Measurements from ENCODE around the gene FHL5. TPM values are rescaled to one million over a fixed set of nuclear protein-coding genes. Genes with fewer than 3 reads are reported as not detected.
"Not testable (repeated sequence)": the region's sequence is repeated elsewhere in the genome, so short reads cannot be mapped to it uniquely, and the experiment has no call there.

FHL5 gene
- total RNA-seq, 1 experiment from 2014 or later: not detected

DNA sequence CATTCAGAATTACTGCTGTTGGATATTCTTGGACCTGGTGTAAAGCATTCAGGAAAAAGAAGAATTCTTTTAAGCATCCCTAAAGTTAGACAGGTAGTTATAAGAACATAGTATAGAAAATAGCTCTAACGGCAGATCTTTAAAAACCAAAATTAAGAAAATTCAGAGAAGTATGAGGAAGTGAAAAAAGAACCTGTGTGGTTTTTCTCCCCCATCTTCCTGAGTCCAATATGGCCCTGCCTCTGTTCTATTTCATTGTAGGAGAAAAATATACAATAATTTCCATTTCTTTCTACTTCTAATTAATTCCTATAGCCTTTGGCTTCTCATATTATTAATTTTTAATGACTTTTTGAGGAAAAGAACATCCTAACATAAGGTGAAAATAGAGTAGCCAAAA lies 47.1 kb downstream of the FHL5 start:
- no peak for DNase-seq (ENCODE audit: low read depth)

DNA sequence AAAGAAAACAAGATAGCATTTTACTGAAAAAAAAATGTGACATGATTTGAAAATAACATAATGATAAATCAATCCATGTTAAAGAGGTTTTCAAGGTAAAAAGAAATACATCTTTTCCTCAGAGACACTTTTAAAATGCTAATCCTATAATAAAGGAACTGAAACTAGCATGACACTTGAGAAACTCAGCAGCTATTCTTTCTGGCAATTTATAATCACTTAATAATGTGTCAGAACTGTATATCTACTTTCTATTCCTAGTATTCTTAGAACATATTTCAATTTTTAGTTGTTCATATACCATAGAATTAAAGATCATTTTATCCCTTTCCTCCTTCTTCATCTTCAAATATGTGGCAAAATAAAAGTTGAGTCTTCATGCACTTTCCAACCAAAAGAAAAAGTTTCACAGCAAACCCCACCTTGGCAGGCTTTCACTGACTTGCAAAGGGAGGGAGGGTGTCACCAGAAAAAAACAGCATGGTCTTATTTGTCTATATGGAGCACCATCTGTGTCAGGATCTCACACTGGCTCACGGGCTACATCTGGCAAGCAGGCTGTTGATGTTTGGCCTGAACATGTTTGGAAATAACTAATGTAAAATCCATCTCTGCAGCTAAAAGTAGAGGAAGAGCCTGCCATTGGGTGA lies 48.5 kb downstream of the FHL5 start:
- no peak for DNase-seq (ENCODE audit: low read depth)

DNA sequence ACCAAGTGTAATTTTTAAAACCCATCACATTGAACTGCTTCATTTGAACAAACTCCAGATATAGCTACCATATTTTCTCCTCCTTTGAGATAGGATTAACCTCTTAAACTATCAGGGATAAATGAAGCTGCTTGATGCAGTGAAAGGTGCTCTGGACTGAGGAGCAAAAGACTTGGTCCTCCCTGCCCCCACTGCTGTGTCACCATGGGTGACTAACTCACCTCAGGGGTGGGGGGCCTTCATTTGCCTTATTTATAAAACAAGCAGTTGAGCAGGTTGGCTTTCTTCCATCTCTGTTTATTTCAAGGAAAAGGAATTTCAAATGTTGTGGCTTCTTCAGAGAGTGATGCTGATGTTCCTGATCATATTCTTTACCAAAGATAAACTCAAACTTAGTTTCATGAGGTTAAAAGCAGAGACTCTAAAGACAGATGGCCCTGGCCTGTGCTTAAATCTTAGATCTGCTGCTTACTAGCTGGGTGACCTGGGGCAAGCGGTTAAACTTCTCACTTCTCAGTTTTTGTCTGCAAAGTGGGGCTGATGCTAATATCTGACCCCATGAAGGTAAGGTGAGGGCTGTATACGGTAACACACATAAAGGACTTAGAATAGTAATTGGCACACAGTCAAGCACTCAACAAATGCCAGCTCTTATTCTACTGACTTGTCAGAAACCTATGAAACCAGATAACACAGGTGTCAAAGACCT lies 50.5 kb downstream of the FHL5 start:
- no peak for DNase-seq (ENCODE audit: low read depth)

DNA sequence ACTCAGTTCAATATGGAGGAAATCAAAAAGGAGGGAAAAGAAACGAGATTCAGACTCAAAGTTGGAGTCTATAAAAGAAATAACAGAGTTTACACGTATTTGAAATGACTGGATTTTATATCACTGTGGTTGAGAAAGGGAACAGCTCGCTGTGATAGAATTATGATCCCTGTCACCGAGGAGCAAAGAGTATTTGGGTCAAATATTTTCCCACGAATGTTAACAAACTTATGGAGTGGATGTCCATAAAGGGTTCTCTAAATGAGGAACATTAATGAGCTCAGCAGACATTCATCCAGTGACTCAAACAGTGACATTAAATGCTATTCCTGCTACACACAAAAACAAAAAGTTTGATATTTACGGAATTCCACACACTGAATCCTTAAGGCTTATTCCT lies 57.9 kb downstream of the FHL5 start:
- no peak for DNase-seq (ENCODE audit: low read depth)

DNA sequence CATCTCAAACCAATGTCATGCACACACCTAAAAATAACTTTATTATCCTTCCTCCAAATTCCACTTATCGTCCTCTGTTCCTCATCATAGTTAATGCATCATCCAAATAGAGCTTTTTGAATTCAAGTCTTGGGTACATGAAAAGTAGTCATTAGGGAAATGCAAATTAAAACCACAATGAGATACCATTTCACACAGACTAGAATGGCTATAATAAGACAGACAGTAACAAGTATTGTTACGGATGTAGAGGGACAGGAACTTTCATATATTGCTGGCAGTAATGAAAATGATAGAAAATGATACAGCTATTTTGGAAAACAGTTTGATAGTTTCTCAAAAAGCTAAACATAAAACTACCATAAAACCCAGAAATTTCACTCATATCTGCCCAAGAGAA lies 59.1 kb downstream of the FHL5 start:
- DNase-seq (ENCODE audit: low read depth): no peak

DNA sequence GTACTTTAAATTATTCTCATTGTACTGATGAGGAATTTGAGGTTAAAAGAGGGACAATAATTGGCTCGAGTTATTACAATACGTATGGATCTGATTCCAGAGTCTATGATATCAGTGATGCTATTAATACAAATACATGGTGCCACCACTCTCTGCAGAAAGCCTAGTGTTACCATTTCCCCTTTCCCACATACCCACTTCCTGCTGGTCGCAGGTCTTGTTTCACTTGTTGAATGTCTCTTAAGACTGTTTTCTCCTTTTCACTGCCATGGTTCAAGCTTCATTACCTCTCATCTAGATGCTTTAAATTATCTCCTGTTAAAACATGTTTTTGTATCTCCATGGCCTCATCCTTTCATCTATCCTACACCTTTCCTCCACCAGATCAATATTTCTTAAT lies 62.0 kb downstream of the FHL5 start:
- no peak for DNase-seq (ENCODE audit: low read depth)

DNA sequence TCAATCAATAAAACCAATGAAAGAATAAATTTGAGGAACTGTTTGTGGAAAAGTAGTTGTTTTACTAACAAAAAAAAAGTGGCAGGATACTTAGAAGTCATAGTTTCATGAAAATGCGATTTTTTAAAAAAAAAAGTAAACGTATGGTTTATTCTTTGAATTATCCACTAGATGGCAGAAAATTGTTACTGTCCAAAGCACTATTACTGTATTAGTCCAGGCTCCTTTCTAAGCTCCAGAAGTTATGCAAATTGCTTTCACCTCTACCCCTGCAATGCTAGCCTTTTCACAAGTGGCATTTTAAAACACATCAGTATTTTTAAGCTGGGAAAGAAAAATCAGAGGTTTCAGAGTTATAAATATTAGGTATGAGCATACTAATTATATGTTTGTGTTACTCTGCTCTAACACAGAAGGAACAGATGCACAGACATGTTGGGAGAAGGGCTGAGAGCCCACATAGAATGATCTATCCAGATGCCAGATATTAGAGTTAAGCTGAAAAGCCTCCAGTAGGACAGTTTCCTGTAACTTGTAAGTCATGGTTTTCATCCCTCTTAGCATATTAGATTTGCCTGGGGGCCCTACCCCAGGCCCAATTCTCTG lies 63.9 kb downstream of the FHL5 start:
- peak; percentile 1 for DNase-seq (ENCODE audit: low read depth)

DNA sequence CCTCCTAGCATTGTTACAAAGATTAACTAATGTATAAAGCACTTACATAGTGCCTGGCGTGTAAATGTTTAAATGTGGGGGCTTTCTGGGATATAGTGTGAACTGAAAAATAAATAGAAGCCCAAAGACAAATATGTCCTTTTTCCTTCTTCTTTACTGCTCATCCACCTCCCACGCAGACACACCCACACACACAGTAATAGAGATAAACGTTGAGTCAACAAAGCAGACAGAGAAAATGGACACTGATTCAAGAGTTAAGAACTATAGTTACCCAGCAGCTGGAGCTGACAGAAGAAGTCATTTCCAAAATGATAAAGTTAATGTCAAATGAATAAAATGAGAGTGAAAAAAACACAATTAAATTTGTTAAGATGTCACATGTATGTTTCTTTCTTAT lies 68.3 kb downstream of the FHL5 start:
- DNase-seq (ENCODE audit: low read depth): no peak

DNA sequence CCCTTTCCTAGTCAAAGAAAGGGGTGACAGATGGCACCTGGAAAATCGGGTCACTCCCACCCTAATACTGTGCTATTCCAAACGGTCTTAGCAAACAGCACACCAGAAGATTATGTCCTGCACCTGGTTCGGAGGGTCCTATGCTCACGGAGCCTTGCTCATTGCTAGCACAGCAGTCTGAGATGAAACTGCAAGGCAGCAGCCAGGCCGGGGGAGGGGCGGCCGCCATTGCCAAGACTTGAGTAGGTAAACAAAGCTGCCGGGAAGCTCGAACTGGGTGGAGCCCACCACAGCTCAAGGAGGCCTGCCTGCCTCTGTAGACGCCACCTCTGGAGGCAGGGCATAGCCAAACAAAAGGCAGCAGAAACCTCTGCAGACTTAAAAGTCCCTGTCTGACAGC lies 75.1 kb downstream of the FHL5 start:
- not testable (repeated sequence) for DNase-seq (ENCODE audit: low read depth)

DNA sequence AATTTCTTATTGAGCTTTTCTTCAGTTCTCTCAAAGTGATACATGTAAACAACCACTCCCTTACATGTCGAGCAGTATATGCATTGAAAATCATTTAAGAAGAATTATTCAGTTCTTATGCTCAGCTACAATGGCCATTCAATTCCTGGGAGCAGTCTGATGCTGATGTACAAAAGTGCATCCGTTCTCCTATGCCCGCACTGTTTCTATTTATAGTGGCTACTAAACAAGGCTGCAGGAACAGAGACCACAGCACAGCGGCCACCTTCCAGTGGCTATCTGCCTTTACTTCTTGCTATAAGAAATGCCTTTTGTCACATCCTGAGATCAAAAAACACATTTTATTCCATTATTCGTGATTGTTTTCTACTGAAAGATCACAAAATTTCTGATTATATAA lies 82.2 kb downstream of the FHL5 start:
- DNase-seq (ENCODE audit: low read depth): no peak

DNA sequence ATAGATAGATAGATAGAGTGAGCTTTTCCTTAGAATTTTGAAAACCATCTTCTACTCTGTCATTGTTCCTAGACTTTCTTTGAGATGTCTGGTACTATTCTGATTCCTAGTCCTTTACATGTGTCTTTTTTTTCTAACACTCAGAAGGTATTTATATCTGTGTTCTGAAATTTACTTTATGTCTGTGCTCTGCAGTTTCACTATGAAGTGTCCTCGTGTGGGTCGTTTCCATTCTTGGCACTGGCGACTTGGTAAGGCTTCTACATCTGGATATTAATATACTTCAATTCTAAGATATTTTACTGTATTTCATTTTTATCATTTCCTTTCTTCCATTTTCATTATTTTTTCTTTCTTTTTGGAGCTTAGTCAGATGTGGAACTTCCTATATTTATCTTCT lies 87.0 kb downstream of the FHL5 start:
- no peak for DNase-seq (ENCODE audit: low read depth)

DNA sequence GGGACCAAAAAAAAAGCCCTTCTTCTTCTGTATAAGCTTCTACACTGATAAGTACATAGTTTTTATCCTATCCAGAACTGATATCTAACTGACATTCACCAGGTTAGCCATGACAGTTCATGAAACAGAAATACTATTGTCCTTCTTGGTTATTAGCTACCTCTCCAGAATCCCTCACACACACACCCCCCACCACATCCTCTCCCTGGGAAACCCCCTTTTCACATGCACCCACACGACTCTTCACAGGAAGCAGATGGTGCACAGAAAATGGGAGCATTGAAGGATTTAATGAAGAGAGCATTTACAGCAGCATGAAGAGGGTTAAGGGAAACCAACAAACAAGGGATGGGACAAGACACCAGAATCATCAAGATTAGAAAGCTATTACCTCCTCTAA lies 88.9 kb downstream of the FHL5 start:
- no peak for DNase-seq (ENCODE audit: low read depth)

DNA sequence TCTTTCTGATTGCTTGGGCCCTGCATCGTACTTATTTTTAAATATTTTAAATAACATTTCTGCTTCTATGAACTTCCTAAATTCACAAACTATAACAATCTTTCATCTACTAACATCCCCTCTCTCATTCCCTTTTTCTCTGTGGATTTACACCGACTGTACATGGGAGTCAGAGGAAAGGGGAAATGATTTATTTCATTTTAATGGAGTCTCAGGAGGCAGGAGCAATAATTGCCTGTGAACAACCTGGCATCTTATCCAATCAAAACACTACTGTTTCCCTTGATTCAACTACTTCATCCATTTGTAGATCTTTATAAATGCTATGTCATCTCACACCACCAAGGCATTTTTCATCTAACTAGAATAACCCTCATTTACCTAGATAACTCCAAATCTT lies 89.6 kb downstream of the FHL5 start:
- DNase-seq (ENCODE audit: low read depth): no peak

DNA sequence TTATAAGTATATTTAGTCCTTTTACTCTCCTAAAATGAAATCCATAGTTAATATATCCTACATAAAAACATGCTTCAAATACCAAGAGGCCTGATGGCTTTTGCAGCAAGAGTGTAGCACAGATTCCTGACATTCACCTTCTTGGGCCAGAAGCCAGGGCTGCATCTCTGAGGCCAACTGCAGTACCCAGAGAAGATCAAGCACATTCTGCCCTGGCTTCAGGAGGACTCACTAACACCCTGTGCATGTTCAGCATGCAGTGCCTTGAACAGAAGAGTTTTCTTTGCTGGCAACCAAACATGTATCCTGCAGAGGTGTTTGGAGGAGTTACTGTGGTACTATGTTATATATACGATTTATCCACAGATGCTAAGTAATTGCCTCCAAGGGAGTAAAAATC lies 90.3 kb downstream of the FHL5 start:
- DNase-seq (ENCODE audit: low read depth): no peak

DNA sequence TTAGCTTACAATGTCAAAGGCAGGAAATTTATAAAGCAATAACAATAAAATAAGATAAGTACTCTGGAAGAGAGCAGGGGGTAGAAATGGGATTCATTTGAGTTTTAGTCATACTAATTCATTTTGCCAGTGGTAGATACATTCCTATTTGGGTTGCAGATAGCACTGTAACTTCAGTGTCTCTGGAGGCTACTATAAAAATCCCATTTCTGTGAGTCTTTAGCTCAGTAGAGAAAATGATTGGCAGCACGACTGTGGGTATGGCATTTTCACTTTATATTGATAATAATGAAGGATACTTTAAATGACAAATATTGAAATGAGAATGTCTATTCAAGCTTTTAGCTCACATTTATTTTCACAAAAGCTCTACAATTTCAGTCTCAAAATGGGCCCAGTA lies 93.6 kb downstream of the FHL5 start:
- no peak for DNase-seq (ENCODE audit: low read depth)

DNA sequence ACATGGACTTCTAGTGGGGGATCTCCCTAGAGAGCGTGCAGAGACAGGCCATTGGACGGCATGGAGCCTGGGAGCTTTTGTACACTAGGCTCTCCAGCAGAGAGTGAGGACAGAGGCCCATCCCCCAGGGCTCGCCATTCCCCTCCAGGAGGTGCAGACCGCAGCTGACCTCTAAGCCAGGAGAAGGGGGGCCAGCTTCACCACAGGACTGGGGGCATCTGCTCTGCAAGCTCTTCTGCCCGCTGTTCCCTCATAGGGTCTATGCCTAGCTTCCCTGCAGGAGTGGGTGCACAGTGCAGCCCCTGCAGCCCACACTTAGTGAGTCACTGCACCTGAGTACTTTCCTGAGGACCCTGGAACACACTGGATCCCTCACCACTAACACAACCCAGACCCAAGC lies 94.4 kb downstream of the FHL5 start:
- DNase-seq (ENCODE audit: low read depth): no peak

DNA sequence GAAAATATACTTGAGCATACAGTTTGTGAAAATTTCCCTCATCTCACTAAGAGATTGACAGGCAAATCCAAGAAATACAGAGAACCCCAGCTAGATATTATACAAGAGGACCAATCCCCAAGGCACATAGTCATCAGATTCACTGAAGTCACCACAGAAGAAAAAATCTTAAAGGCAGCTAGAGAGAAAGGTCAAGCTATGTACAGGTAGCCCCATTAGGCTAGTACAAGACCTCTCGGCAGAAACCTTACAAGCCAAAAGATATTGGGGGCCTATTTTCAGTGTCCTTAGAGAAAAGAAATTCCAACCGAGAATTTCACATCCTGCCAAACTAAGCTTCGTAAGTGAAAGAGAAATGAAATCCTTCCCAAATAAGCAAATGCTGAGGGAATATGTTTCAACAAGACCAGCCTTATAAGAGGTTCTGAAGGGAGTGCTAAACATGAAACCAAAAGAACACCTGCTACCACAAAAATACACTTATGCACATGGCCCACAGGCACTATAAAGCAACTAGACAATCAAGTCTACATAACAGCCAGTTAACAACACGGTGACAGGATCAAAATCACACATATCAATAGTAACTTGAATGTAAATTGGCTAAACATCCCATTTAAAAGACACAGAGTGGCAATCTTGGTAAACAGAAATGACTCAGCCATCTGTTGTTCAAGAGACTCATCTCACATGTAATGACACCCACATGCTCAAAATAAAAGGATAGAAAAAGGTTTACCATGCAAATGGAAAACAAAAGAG lies 96.3 kb downstream of the FHL5 start:
- no peak for DNase-seq (ENCODE audit: low read depth)

Other genes starting within 250 kb of the FHL5 start
- gene UFL1, start 41.3 kb upstream of the FHL5 start, total RNA-seq (2014; rRNA removed; shearing (Covaris generic)): 11.3 and 12.6 TPM in 2 replicates